GM12892 (cell line): ENCODE measurements around the gene RBSN.
"Not testable (repeated sequence)": the region's sequence is repeated elsewhere in the genome, so short reads cannot be mapped to it uniquely, and the experiment has no call there.

Experiments
- POLR2A ChIP-seq: IDR thresholded peaks from 2 replicates; pipeline ENCODE4 v1.6.1; 2011; ENCODE audit warnings: low read depth, low read length, control low read depth
- POLR2AphosphoS5 ChIP-seq: IDR thresholded peaks from 2 replicates; pipeline ENCODE4 v1.6.1; 2011; ENCODE audit warnings: low read depth, low read length, control low read depth
- TAF1 ChIP-seq: IDR thresholded peaks from 2 replicates; pipeline ENCODE4 v1.6.1; 2011; ENCODE audit warnings: low read depth, mild to moderate bottlenecking, control low read depth, low read length, borderline replicate concordance

GRCh38 chr3:15128403-15128802 lies 29.5 kb upstream of the RBSN start:
- TF ChIP-seq POLR2A, POLR2AphosphoS5, TAF1: not testable (repeated sequence)
